ENCODE results near the gene PHLDA2.

DNA sequence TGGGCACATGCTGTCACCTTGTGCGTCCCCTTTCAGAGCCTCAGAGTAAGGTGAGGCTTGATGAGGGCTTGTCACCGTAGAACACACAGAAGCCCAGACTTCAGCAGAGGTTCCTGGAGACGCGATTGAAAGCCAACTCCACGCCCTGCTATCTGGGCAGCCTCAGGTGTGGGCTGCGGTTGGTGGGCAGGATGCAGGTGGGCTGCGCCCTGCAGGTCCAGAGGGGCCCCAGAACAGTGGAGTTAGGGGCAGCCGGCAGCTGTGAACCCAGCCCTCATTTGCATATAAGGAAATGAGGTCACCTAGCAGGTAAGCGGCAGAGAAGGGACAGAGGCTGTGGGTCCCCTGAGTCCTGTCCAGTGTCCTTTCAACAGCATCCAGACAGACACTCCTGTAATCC lies 15.4 kb downstream of the PHLDA2 start:
- no peak for TF ChIP-seq POLR2AphosphoS5 (IDR thresholded peaks at IDR 0.05; ENCODE audit: low read depth, low read length)
- TF ChIP-seq, protein P1, sequence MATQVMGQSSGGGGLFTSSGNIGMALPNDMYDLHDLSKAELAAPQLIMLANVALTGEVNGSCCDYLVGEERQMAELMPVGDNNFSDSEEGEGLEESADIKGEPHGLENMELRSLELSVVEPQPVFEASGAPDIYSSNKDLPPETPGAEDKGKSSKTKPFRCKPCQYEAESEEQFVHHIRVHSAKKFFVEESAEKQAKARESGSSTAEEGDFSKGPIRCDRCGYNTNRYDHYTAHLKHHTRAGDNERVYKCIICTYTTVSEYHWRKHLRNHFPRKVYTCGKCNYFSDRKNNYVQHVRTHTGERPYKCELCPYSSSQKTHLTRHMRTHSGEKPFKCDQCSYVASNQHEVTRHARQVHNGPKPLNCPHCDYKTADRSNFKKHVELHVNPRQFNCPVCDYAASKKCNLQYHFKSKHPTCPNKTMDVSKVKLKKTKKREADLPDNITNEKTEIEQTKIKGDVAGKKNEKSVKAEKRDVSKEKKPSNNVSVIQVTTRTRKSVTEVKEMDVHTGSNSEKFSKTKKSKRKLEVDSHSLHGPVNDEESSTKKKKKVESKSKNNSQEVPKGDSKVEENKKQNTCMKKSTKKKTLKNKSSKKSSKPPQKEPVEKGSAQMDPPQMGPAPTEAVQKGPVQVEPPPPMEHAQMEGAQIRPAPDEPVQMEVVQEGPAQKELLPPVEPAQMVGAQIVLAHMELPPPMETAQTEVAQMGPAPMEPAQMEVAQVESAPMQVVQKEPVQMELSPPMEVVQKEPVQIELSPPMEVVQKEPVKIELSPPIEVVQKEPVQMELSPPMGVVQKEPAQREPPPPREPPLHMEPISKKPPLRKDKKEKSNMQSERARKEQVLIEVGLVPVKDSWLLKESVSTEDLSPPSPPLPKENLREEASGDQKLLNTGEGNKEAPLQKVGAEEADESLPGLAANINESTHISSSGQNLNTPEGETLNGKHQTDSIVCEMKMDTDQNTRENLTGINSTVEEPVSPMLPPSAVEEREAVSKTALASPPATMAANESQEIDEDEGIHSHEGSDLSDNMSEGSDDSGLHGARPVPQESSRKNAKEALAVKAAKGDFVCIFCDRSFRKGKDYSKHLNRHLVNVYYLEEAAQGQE (IDR thresholded peaks at IDR 0.05; ENCODE audit: insufficient read depth in 1 of 2, low read depth in 2 of 2, low read length in 2 of 2): no peak
- no peak for TF ChIP-seq SIN3A (IDR thresholded peaks at IDR 0.05; ENCODE audit: borderline replicate concordance, insufficient read depth, low read length)

Data from PFSK-1 (cell line).